ENCODE results near the gene PROKR1.
"Not testable (repeated sequence)": the region's sequence is repeated elsewhere in the genome, so short reads cannot be mapped to it uniquely, and the experiment has no call there.

The PROKR1 gene

DNA sequence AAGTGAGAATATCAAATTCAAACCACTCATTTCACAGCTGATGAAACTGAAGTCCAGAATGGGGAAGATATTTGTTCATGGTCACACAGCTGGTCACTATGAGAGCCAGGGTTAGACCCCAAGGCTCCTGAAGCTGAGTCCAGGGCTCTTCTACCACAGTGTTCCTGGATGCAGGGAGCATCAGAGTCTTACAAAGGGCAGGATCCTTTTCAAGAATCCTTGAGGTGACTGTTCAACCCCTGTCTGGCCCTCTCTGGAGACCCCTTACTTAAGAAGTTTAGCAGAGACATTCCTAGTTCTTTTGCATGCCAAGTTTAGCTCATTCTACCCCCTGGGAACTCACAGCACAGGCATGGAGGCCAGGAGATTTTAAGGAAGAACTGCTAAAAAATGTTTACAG is 15.7 kb downstream of the PROKR1 start:
- no peak for DNase-seq

DNA sequence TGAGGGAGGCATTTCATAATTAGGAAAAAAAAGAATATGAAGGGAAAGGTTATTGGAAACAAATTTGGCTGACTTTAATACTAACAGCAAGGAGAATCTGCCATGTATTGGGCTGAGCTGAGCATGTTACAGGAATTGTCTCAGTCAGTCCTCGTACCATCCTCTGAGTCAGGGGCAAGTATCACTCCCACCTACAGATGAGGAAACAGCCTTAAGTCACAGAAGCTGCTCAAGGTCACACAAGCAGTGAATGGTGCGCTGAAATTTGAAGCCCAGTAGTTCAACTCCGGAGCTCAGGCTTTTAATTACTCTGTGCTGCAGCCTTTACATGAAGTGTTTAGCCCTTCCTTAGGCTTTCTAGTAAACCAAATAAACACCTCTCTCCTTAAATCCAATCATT is 17.3 kb downstream of the PROKR1 start:
- no peak for DNase-seq

DNA sequence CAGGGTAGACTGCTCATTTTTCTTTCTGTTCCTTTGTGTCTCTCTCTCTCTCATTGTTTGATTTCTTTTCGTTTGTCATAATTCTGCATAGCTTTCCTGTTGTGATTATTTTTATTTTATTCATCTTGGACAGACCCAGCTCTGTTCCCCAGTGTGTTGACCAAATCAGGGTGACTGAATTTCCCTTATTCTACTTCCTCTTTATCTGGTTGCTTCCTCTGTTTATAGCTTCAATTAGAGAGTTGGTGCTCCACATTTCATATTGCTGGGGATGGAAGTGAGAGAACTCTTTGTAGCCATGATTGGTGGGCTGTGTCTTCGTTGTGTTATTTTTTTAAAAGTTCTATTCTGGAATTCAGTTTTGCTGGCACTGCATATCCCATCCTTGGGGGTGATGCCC is 19.1 kb downstream of the PROKR1 start:
- DNase-seq: no peak

GRCh38 chr2:68663371-68664156 is 20.2 kb downstream of the PROKR1 start:
- DNase-seq: no peak

- DNase-seq: no peak
These were observed 24.0 kb downstream of the PROKR1 start for GRCh38 chr2:68667371-68667770.

- DNase-seq: no peak
These were observed 26.3 kb downstream of the PROKR1 start for GRCh38 chr2:68669651-68670050.

GRCh38 chr2:68671961-68672360 is 28.6 kb downstream of the PROKR1 start:
- DNase-seq: no peak

DNA sequence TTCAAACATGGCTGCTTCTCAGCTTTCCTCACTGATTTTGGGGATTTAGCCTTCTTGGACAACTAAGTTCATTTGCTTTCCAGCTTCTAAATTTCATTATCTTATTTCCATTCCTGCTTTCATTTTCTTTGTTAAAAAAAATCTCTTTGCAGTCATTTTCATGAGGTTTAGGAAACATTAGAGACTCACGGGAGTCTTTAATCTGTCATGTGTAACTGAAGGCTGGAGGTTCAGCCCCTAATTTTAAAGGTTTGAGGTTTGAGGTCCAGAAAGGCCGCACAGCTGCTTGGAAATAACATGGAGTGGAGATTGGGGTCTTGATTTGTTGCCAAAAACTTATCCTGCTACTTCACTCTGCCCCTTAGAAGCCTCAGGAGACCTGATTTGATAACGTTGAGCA is 30.3 kb downstream of the PROKR1 start:
- no peak for DNase-seq

DNA sequence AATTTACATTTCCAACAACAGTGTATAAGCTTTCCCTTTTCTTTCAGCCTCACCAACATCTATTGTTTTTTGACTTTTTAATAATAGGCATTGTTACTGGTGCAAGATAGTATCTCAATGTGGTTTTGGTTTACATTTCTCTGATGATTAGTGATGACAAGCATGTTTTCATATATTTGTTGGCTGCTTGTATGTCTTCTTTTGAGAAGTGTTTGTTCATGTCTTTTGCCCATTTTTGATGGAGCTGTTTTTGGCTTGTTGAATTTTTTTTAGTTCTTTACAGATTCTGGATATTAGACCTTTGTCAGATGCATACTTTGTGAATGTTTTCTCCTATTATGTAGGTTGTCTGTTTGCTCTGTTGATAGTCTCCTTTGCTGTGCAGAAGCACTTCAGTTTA is 32.1 kb downstream of the PROKR1 start:
- no peak for DNase-seq

DNA sequence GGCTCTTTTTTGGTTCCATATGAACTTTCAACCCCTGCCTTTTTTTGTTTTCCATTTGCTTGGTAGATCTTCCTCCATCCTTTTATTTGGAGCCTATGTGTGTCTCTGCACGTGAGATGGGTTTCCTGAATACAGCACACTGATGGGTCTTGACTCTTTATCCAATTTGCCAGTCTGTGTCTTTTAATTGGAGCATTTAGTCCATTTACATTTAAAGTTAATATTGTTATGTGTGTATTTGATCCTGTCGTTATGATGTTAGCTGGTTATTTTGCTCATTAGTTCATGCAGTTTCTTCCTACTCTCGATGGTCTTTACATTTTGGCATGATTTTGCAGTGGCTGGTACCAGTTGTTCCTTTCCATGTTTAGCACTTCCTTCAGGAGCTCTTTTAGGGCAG is 34.5 kb downstream of the PROKR1 start:
- DNase-seq: not testable (repeated sequence)

GRCh38 chr2:68679166-68679916 is 36.0 kb downstream of the PROKR1 start:
- not testable (repeated sequence) for DNase-seq

GRCh38 chr2:68679917-68680267 is 36.5 kb downstream of the PROKR1 start:
- not testable (repeated sequence) for DNase-seq

- DNase-seq: no peak
These were observed 40.8 kb downstream of the PROKR1 start for GRCh38 chr2:68684197-68684596.

- DNase-seq: no peak
These were observed 42.8 kb downstream of the PROKR1 start for GRCh38 chr2:68686178-68686577.

GRCh38 chr2:68687018-68687417 is 43.6 kb downstream of the PROKR1 start:
- no peak for DNase-seq

- DNase-seq: no peak
These were observed 46.5 kb downstream of the PROKR1 start for GRCh38 chr2:68689553-68690537.

- no peak for DNase-seq
These were observed 47.5 kb downstream of the PROKR1 start for GRCh38 chr2:68690851-68691250.

DNA sequence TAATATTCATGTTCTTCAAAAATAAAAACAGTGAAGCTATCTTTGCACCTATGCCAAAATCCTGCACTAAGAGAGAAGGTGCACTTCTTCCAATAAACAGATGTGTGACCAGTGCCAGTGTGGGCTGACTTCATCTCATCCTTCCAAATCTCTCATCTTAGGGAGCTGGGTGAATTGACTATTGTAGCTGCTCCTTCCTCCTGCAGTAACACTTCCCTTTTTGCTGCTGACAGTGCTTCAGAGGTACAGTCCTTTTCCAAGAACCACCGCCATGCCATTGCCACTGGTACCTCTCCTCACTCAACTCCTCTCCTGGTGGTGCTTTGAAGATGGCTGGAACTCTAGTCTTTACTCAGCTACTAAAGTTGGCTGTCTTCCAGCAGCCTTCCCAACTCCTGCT is 49.1 kb downstream of the PROKR1 start:
- no peak for DNase-seq

- DNase-seq: no peak
These were observed 50.6 kb downstream of the PROKR1 start for GRCh38 chr2:68693951-68694350.

- DNase-seq: no peak
These were observed 52.6 kb downstream of the PROKR1 start for GRCh38 chr2:68695971-68696370.

- DNase-seq: no peak
These were observed 53.2 kb downstream of the PROKR1 start for GRCh38 chr2:68696554-68696953.

DNA sequence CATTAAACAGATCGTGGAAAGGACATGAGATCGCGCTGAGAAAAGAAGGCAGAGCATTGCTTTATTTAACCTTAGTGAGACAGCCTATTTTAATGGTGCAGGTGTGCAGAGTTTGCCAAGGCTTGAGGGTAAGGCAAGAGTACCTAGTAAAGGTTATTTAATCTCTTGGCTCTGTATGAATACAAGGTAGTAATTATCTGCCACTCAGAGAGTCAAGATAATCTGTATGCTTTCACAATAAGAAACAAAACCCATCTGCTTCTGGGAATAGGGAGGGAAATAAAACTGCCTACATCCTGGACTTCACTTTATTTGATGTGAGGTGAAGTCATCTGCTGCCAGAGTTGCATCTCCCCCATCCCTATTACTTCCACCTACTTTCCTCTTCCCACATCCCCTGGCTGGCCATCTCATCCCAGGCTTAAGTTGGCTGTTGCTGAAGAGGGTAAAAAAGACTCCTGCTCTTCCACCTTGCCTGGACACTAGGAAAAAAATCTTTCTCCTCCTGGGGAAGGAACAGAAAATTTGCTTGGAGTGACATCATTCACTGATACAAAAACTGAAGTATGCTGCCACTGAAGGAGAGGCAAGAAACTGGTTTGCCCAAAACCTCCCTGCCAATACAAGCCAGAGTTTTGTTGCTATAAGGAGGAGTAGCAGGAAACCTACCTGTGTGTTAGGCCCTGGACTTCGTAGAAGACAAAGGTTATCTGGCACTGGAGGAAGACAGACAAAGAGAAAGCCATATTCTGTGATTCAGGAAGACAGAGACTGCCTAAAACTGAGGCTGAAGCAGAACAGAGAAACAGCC is 55.4 kb downstream of the PROKR1 start:
- no peak for DNase-seq

All from activated effector memory CD4-positive, alpha-beta T cell treated with anti-CD3 and anti-CD28 coated beads, Interleukin-2, amount 50 U/mL, for 16 hours (primary cell).